Epithelial cell of esophagus (primary cell): Measurements from ENCODE around the gene RGS14.

Experiments
- DNase-seq: peaks from one replicate; pipeline ENCODE4 v3.0.0; 2010; ENCODE audit warnings: low read depth
- H3K4me3 ChIP-seq: 2 replicates; pipeline ENCODE4 v1.5.1; 2011; ENCODE audit warnings: mild to moderate bottlenecking, low read length, control low read depth
- CTCF ChIP-seq: IDR thresholded peaks from 2 replicates; pipeline ENCODE4 v1.5.1; 2011; ENCODE audit warnings: low read depth, mild to moderate bottlenecking, low read length, control low read depth, inconsistent platforms; ENCODE audit not compliant: insufficient read depth; ENCODE audit errors: missing control alignments

The RGS14 gene

GRCh38 chr5:177392765-177393164 is 35.0 kb downstream of the RGS14 start:
- H3K4me3 ChIP-seq = no peak overlapping the region
- DNase-seq = no peak
- no peak for TF ChIP-seq CTCF

- no peak for DNase-seq
- TF ChIP-seq CTCF = no peak
- H3K4me3 ChIP-seq = no peak overlapping the region
Measured at GRCh38 chr5:177393206-177393765, 35.6 kb downstream of the RGS14 start.

- no peak for TF ChIP-seq CTCF
- no peak for DNase-seq
- no peak overlapping the region for H3K4me3 ChIP-seq
Measured at GRCh38 chr5:177393990-177394389, 36.3 kb downstream of the RGS14 start.

GRCh38 chr5:177396078-177396477 is 38.4 kb downstream of the RGS14 start:
- no peak for DNase-seq
- H3K4me3 ChIP-seq = no peak overlapping the region
- TF ChIP-seq CTCF = no peak

- no peak for TF ChIP-seq CTCF
- no peak overlapping the region for H3K4me3 ChIP-seq
- DNase-seq = no peak
Measured at GRCh38 chr5:177396807-177397206, 39.1 kb downstream of the RGS14 start.

- TF ChIP-seq CTCF = no peak
- H3K4me3 ChIP-seq = no peak overlapping the region
- DNase-seq = no peak
Measured at GRCh38 chr5:177397875-177398390, 40.2 kb downstream of the RGS14 start.
